ENCODE results near the gene CRIP2.
A peak's percentile ranks its signal among the peaks of the same experiment; 100 is the strongest.

Gene CRIP2

GRCh38 chr14:105445290-105445689 lies 29.3 kb upstream of the CRIP2 start:
- DNase-seq, result no peak

- no peak for DNase-seq
These were observed 28.4 kb upstream of the CRIP2 start for GRCh38 chr14:105445901-105446845.

GRCh38 chr14:105446971-105447370 lies 27.6 kb upstream of the CRIP2 start:
- DNase-seq, result no peak

GRCh38 chr14:105447651-105448640 lies 26.7 kb upstream of the CRIP2 start:
- DNase-seq, result no peak

GRCh38 chr14:105448706-105449111 lies 25.9 kb upstream of the CRIP2 start:
- peak; percentile 61 for DNase-seq

GRCh38 chr14:105449276-105450122 lies 25.1 kb upstream of the CRIP2 start:
- no peak for DNase-seq

- DNase-seq, result no peak
These were observed 24.5 kb upstream of the CRIP2 start for GRCh38 chr14:105450123-105450505.

GRCh38 chr14:105450864-105451720 lies 23.5 kb upstream of the CRIP2 start:
- DNase-seq, result no peak

- DNase-seq, result no peak
These were observed 21.7 kb upstream of the CRIP2 start for GRCh38 chr14:105452963-105453362.

- no peak for DNase-seq
These were observed 20.8 kb upstream of the CRIP2 start for GRCh38 chr14:105453847-105454246.

GRCh38 chr14:105455086-105455640 lies 19.5 kb upstream of the CRIP2 start:
- DNase-seq, result no peak

- DNase-seq, result no peak
These were observed 18.6 kb upstream of the CRIP2 start for GRCh38 chr14:105455766-105456660.

- DNase-seq, result no peak
These were observed 17.6 kb upstream of the CRIP2 start for GRCh38 chr14:105456736-105457617.

- no peak for DNase-seq
These were observed 16.6 kb upstream of the CRIP2 start for GRCh38 chr14:105458010-105458409.

- DNase-seq, result no peak
These were observed 16.1 kb upstream of the CRIP2 start for GRCh38 chr14:105458571-105458970.

GRCh38 chr14:105460116-105460515 lies 14.5 kb upstream of the CRIP2 start:
- DNase-seq, result no peak

GRCh38 chr14:105460616-105461015 lies 14.0 kb upstream of the CRIP2 start:
- no peak for DNase-seq

GRCh38 chr14:105461903-105462302 lies 12.7 kb upstream of the CRIP2 start:
- no peak for DNase-seq

- DNase-seq, result no peak
These were observed 10.1 kb upstream of the CRIP2 start for GRCh38 chr14:105464501-105464900.
